Thyroid gland (tissue), 4 donors: Measurements from ENCODE around the gene SUMO3.

ENCODE experiments used
- CTCF ChIP-seq, 6 experiments: fragments of 200-600 bp in 3 of 6; fragments of 450-650 bp in 3 of 6; sonication (generic) in 3 of 6; IDR thresholded peaks; one replicate each; pipeline ENCODE4 v1.5.1; 2016 to 2019; ENCODE audit warnings: antibody characterized with exemption in 6 of 6, mild to moderate bottlenecking in 2 of 6, inconsistent platforms in 1 of 6, moderate library complexity in 1 of 6
- POLR2A ChIP-seq, 2 donors: fragments of 450-650 bp; IDR thresholded peaks; one replicate each; pipeline ENCODE4 v1.6.1; 2017; ENCODE audit warnings: antibody characterized with exemption in 2 of 2, mild to moderate bottlenecking in 2 of 2, moderate library complexity in 1 of 2

GRCh38 chr21:44849616-44850130, 31.8 kb upstream of the SUMO3 start:
- TF ChIP-seq CTCF (IDR thresholded peaks at IDR 0.05), result no peak
- no peak for TF ChIP-seq POLR2A (IDR thresholded peaks at IDR 0.05)
